Measurements from ENCODE around the gene C11orf16.

C11orf16 gene

DNA sequence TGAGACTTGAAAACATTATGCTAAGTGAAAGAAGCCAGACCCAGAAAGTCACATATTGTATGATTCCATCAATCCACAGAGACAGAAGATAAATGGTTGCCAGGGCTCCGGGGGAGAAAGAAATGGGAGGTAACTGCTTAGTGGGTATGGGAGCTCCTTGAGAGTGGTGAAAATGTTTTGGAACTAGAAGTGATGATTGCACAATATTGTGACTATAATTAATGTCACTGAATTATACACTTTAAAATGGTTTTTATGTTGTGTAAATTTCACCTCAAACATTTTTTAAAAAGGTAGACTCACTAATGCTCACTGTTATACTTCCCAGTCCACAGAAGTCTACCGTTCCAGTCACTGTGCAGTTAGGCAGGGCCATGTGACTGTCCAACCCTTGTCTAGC, 54.0 kb downstream of the C11orf16 start:
- DNase-seq: no peak

- DNase-seq: no peak
Observed at GRCh38 chr11:8873741-8874405, 58.9 kb downstream of the C11orf16 start.

DNA sequence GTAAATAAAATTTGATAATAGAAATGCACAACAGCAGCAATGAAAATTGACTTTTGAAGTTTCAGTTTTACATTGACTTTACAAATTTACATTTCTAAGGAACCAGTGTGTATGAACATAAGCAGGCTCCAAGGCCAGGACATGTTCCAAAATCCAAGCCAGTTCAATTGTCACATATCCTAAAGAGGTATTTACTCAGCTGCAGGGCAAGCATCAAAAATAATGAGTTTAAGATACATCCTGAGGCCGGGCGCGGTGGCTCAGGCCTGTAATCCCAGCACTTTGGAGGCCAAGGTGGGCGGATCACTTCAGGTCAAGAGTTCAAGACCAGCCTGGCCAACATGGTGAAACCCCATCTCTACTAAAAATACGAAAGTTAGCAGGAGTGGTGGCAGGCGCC, 60.8 kb downstream of the C11orf16 start:
- DNase-seq: no peak

GRCh38 chr11:8871171-8871775, 61.5 kb downstream of the C11orf16 start:
- DNase-seq: no peak

- DNase-seq: no peak
Observed at GRCh38 chr11:8870411-8871170, 62.2 kb downstream of the C11orf16 start.

Data from activated effector memory CD4-positive, alpha-beta T cell treated with Interleukin-2 at 50 U/mL for 16 hours (primary cell).